ENCODE data around the gene SH3GL1.

SH3GL1 gene

GRCh38 chr19:4446704-4447200 is 46.4 kb upstream of the SH3GL1 start:
- CTCF ChIA-PET, result no interaction called here
- TF ChIP-seq NFRKB (IDR thresholded peaks at IDR 0.05) (no peak), FOXM1 (IDR thresholded peaks at IDR 0.05; ENCODE audit: borderline replicate concordance) (no peak), BHLHE40 (IDR thresholded peaks at IDR 0.05; ENCODE audit: borderline replicate concordance) (no peak), ARNT (IDR thresholded peaks at IDR 0.05) (no peak), L3MBTL2 (conservative IDR thresholded peaks at IDR 0.05) (no peak), ZNF384 (IDR thresholded peaks at IDR 0.05) (no peak), SUZ12 (IDR thresholded peaks at IDR 0.05) (no peak), TARDBP (IDR thresholded peaks at IDR 0.05) (no peak), FOXK2 (IDR thresholded peaks at IDR 0.05) (no peak), ELF4 (IDR thresholded peaks at IDR 0.05) (no peak), LEF1 (IDR thresholded peaks at IDR 0.05; ENCODE audit: borderline replicate concordance) (no peak), HDGF (IDR thresholded peaks at IDR 0.05; ENCODE audit: borderline replicate concordance) (no peak), CTBP1 (IDR thresholded peaks at IDR 0.05; ENCODE audit: borderline replicate concordance) (no peak), PKNOX1 (IDR thresholded peaks at IDR 0.05) (no peak), FOXA1 (IDR thresholded peaks at IDR 0.05) (no peak), SP1 (IDR thresholded peaks at IDR 0.05) (no peak)

GRCh38 chr19:4445963-4446703 is 45.8 kb upstream of the SH3GL1 start:
- DNase-seq (ENCODE audit: extremely low spot score), result no peak
- CTCF ChIA-PET, result no interaction called here
- TF ChIP-seq BHLHE40 (IDR thresholded peaks at IDR 0.05; ENCODE audit: borderline replicate concordance), result no peak
- TF ChIP-seq PKNOX1 (IDR thresholded peaks at IDR 0.05), result no peak
- TF ChIP-seq SP1 (IDR thresholded peaks at IDR 0.05), result no peak
- TF ChIP-seq ARNT (IDR thresholded peaks at IDR 0.05), result no peak
- TF ChIP-seq L3MBTL2 (conservative IDR thresholded peaks at IDR 0.05), result no peak
- no peak for TF ChIP-seq FOXM1 (IDR thresholded peaks at IDR 0.05; ENCODE audit: borderline replicate concordance)
- no peak for TF ChIP-seq FOXK2 (IDR thresholded peaks at IDR 0.05)
- no peak for TF ChIP-seq ELF4 (IDR thresholded peaks at IDR 0.05)
- POLR2A ChIA-PET, result no interaction called here

More at GRCh38 chr19:4446704-4447200, 46.4 kb upstream of the SH3GL1 start:
- POLR2A ChIA-PET, result no interaction called here
- no peak for DNase-seq (ENCODE audit: extremely low spot score)

- DNase-seq (ENCODE audit: extremely low spot score), result no peak
- no peak for TF ChIP-seq FOXK2 (IDR thresholded peaks at IDR 0.05)
- TF ChIP-seq HDGF (IDR thresholded peaks at IDR 0.05; ENCODE audit: borderline replicate concordance), result no peak
- no peak for TF ChIP-seq BHLHE40 (IDR thresholded peaks at IDR 0.05; ENCODE audit: borderline replicate concordance)
- no peak for TF ChIP-seq ARNT (IDR thresholded peaks at IDR 0.05)
- no peak for TF ChIP-seq SUZ12 (IDR thresholded peaks at IDR 0.05)
- TF ChIP-seq PKNOX1 (IDR thresholded peaks at IDR 0.05), result no peak
- no peak for TF ChIP-seq ELF4 (IDR thresholded peaks at IDR 0.05)
- ChIA-PET POLR2A (interaction anchor here (1.1 kb wide), 1 partner anchor 27 kb away, joined by 3 read pairs; the partner anchor contains the start of gene HDGFL2), CTCF (no interaction called here)
Measured at GRCh38 chr19:4444765-4445741, 44.7 kb upstream of the SH3GL1 start.

GRCh38 chr19:4443966-4444764 is 43.8 kb upstream of the SH3GL1 start:
- no peak for DNase-seq (ENCODE audit: extremely low spot score)
- POLR2A ChIA-PET, result interaction anchor here (1.0 to 1.1 kb wide), 2 partner anchors 27 to 32 kb away, joined by 3 read pairs; partner anchors contain the start of gene HDGFL2
- TF ChIP-seq ELF4 (IDR thresholded peaks at IDR 0.05) (no peak), L3MBTL2 (conservative IDR thresholded peaks at IDR 0.05) (no peak), NFRKB (IDR thresholded peaks at IDR 0.05) (no peak), FOXK2 (IDR thresholded peaks at IDR 0.05) (no peak), BHLHE40 (IDR thresholded peaks at IDR 0.05; ENCODE audit: borderline replicate concordance) (no peak), LEF1 (IDR thresholded peaks at IDR 0.05; ENCODE audit: borderline replicate concordance) (no peak), CTBP1 (IDR thresholded peaks at IDR 0.05; ENCODE audit: borderline replicate concordance) (no peak)
- CTCF ChIA-PET, result no interaction called here

- ChIA-PET POLR2A (interaction anchor here (0.6 kb wide), 1 partner anchor 177 kb away, joined by 3 read pairs; no protein-coding TSS in a partner anchor), CTCF (no interaction called here)
- DNase-seq (ENCODE audit: extremely low spot score), result no peak
- TF ChIP-seq FOXM1 (IDR thresholded peaks at IDR 0.05; ENCODE audit: borderline replicate concordance), result no peak
- TF ChIP-seq BHLHE40 (IDR thresholded peaks at IDR 0.05; ENCODE audit: borderline replicate concordance), result no peak
- no peak for TF ChIP-seq HDGF (IDR thresholded peaks at IDR 0.05; ENCODE audit: borderline replicate concordance)
Measured at GRCh38 chr19:4443188-4443587, 42.8 kb upstream of the SH3GL1 start.

Measured in HEK293T (cell line).